ENCODE measurements around the gene NKX2-1.
"Not testable (repeated sequence)": the region's sequence is repeated elsewhere in the genome, so short reads cannot be mapped to it uniquely, and the experiment has no call there.

Gene NKX2-1

GRCh38 chr14:36502558-36503508, 17.2 kb downstream of the NKX2-1 start:
- no peaks in the 10 kb centered on the region for H3K9me3 ChIP-seq (ENCODE audit: control insufficient read depth in 1 of 2, low read length in 2 of 2)
- H3K27ac ChIP-seq (ENCODE audit: low read length), result no peak overlapping the region
- H3K4me1 ChIP-seq (ENCODE audit: control insufficient read depth in 1 of 2, insufficient read depth in 2 of 2, low read length in 2 of 2), result no peaks in the 10 kb centered on the region
- no peaks in the 10 kb centered on the region for H3K36me3 ChIP-seq (ENCODE audit: control insufficient read depth in 1 of 2, insufficient read depth in 2 of 2, low read length in 2 of 2)
- no peak overlapping the region for H3K4me3 ChIP-seq (ENCODE audit: low read depth in 1 of 2, low read length in 2 of 2)
- peaks cover 60% of the 10 kb centered on the region for H3K27me3 ChIP-seq (ENCODE audit: low read depth, low read length)

GRCh38 chr14:36498938-36499337, 21.1 kb downstream of the NKX2-1 start:
- Histone ChIP-seq H3K9me3 (ENCODE audit: control insufficient read depth in 1 of 2, low read length in 2 of 2) (no peaks in the 10 kb centered on the region), H3K27me3 (ENCODE audit: low read depth, low read length) (peaks cover 27% of the 10 kb centered on the region)

GRCh38 chr14:36496346-36496745, 23.7 kb downstream of the NKX2-1 start:
- H3K36me3 ChIP-seq (ENCODE audit: control insufficient read depth in 1 of 2, insufficient read depth in 2 of 2, low read length in 2 of 2), result no peaks in the 10 kb centered on the region
- no peak overlapping the region for H3K27ac ChIP-seq (ENCODE audit: low read length)
- peaks cover 13% of the 10 kb centered on the region for H3K27me3 ChIP-seq (ENCODE audit: low read depth, low read length)
- no peaks in the 10 kb centered on the region for H3K9me3 ChIP-seq (ENCODE audit: control insufficient read depth in 1 of 2, low read length in 2 of 2)
- no peaks in the 10 kb centered on the region for H3K4me1 ChIP-seq (ENCODE audit: control insufficient read depth in 1 of 2, insufficient read depth in 2 of 2, low read length in 2 of 2)
- H3K4me3 ChIP-seq (ENCODE audit: low read depth in 1 of 2, low read length in 2 of 2), result no peak overlapping the region

More at GRCh38 chr14:36498938-36499337, 21.1 kb downstream of the NKX2-1 start:
- H3K27ac ChIP-seq (ENCODE audit: low read length), result no peak overlapping the region
- H3K4me1 ChIP-seq (ENCODE audit: control insufficient read depth in 1 of 2, insufficient read depth in 2 of 2, low read length in 2 of 2), result no peaks in the 10 kb centered on the region
- no peak overlapping the region for H3K4me3 ChIP-seq (ENCODE audit: low read depth in 1 of 2, low read length in 2 of 2)
- no peaks in the 10 kb centered on the region for H3K36me3 ChIP-seq (ENCODE audit: control insufficient read depth in 1 of 2, insufficient read depth in 2 of 2, low read length in 2 of 2)

GRCh38 chr14:36495666-36496065, 24.4 kb downstream of the NKX2-1 start:
- Histone ChIP-seq H3K4me1 (ENCODE audit: control insufficient read depth in 1 of 2, insufficient read depth in 2 of 2, low read length in 2 of 2) (no peaks in the 10 kb centered on the region), H3K36me3 (ENCODE audit: control insufficient read depth in 1 of 2, insufficient read depth in 2 of 2, low read length in 2 of 2) (no peaks in the 10 kb centered on the region), H3K27me3 (ENCODE audit: low read depth, low read length) (peaks cover 11% of the 10 kb centered on the region), H3K9me3 (ENCODE audit: control insufficient read depth in 1 of 2, low read length in 2 of 2) (no peaks in the 10 kb centered on the region), H3K27ac (ENCODE audit: low read length) (no peak overlapping the region), H3K4me3 (ENCODE audit: low read depth in 1 of 2, low read length in 2 of 2) (no peak overlapping the region)

- Histone ChIP-seq H3K27me3 (ENCODE audit: low read depth, low read length) (peaks cover 3% of the 10 kb centered on the region), H3K36me3 (ENCODE audit: control insufficient read depth in 1 of 2, insufficient read depth in 2 of 2, low read length in 2 of 2) (no peaks in the 10 kb centered on the region), H3K9me3 (ENCODE audit: control insufficient read depth in 1 of 2, low read length in 2 of 2) (no peaks in the 10 kb centered on the region), H3K4me1 (ENCODE audit: control insufficient read depth in 1 of 2, insufficient read depth in 2 of 2, low read length in 2 of 2) (no peaks in the 10 kb centered on the region), H3K27ac (ENCODE audit: low read length) (no peak overlapping the region), H3K4me3 (ENCODE audit: low read depth in 1 of 2, low read length in 2 of 2) (no peak overlapping the region)
Measured at GRCh38 chr14:36493761-36494160, 26.3 kb downstream of the NKX2-1 start.

GRCh38 chr14:36485773-36486172, 34.3 kb downstream of the NKX2-1 start:
- H3K9me3 ChIP-seq (ENCODE audit: control insufficient read depth in 1 of 2, low read length in 2 of 2), result no peaks in the 10 kb centered on the region
- no peak overlapping the region for H3K4me3 ChIP-seq (ENCODE audit: low read depth in 1 of 2, low read length in 2 of 2)
- no peak overlapping the region for H3K27ac ChIP-seq (ENCODE audit: low read length)
- H3K27me3 ChIP-seq (ENCODE audit: low read depth, low read length), result no peaks in the 10 kb centered on the region
- H3K4me1 ChIP-seq (ENCODE audit: control insufficient read depth in 1 of 2, insufficient read depth in 2 of 2, low read length in 2 of 2), result no peaks in the 10 kb centered on the region
- no peaks in the 10 kb centered on the region for H3K36me3 ChIP-seq (ENCODE audit: control insufficient read depth in 1 of 2, insufficient read depth in 2 of 2, low read length in 2 of 2)

GRCh38 chr14:36479344-36479743, 40.7 kb downstream of the NKX2-1 start:
- H3K27ac ChIP-seq (ENCODE audit: low read length), result no peak overlapping the region
- no peaks in the 10 kb centered on the region for H3K36me3 ChIP-seq (ENCODE audit: control insufficient read depth in 1 of 2, insufficient read depth in 2 of 2, low read length in 2 of 2)
- no peak overlapping the region for H3K4me3 ChIP-seq (ENCODE audit: low read depth in 1 of 2, low read length in 2 of 2)
- H3K9me3 ChIP-seq (ENCODE audit: control insufficient read depth in 1 of 2, low read length in 2 of 2), result no peaks in the 10 kb centered on the region
- no peaks in the 10 kb centered on the region for H3K27me3 ChIP-seq (ENCODE audit: low read depth, low read length)
- H3K4me1 ChIP-seq (ENCODE audit: control insufficient read depth in 1 of 2, insufficient read depth in 2 of 2, low read length in 2 of 2), result no peaks in the 10 kb centered on the region

GRCh38 chr14:36478782-36479181, 41.2 kb downstream of the NKX2-1 start:
- H3K9me3 ChIP-seq (ENCODE audit: control insufficient read depth in 1 of 2, low read length in 2 of 2), result no peaks in the 10 kb centered on the region
- no peak overlapping the region for H3K4me3 ChIP-seq (ENCODE audit: low read depth in 1 of 2, low read length in 2 of 2)
- H3K27me3 ChIP-seq (ENCODE audit: low read depth, low read length), result no peaks in the 10 kb centered on the region
- no peak overlapping the region for H3K27ac ChIP-seq (ENCODE audit: low read length)
- no peaks in the 10 kb centered on the region for H3K4me1 ChIP-seq (ENCODE audit: control insufficient read depth in 1 of 2, insufficient read depth in 2 of 2, low read length in 2 of 2)
- H3K36me3 ChIP-seq (ENCODE audit: control insufficient read depth in 1 of 2, insufficient read depth in 2 of 2, low read length in 2 of 2), result no peaks in the 10 kb centered on the region

GRCh38 chr14:36477266-36477665, 42.8 kb downstream of the NKX2-1 start:
- H3K27ac ChIP-seq (ENCODE audit: low read length), result no peak overlapping the region
- no peaks in the 10 kb centered on the region for H3K4me1 ChIP-seq (ENCODE audit: control insufficient read depth in 1 of 2, insufficient read depth in 2 of 2, low read length in 2 of 2)
- H3K36me3 ChIP-seq (ENCODE audit: control insufficient read depth in 1 of 2, insufficient read depth in 2 of 2, low read length in 2 of 2), result no peaks in the 10 kb centered on the region
- no peak overlapping the region for H3K4me3 ChIP-seq (ENCODE audit: low read depth in 1 of 2, low read length in 2 of 2)
- H3K27me3 ChIP-seq (ENCODE audit: low read depth, low read length), result no peaks in the 10 kb centered on the region
- peaks cover 0 to 1% of the 10 kb centered on the region in 2 donors for H3K9me3 ChIP-seq (ENCODE audit: control insufficient read depth in 1 of 2, low read length in 2 of 2)

- H3K27ac ChIP-seq (ENCODE audit: low read length); H3K4me1 ChIP-seq (ENCODE audit: control insufficient read depth in 1 of 2, insufficient read depth in 2 of 2, low read length in 2 of 2); H3K27me3 ChIP-seq (ENCODE audit: low read depth, low read length); H3K36me3 ChIP-seq (ENCODE audit: control insufficient read depth in 1 of 2, insufficient read depth in 2 of 2, low read length in 2 of 2); H3K9me3 ChIP-seq (ENCODE audit: control insufficient read depth in 1 of 2, low read length in 2 of 2); H3K4me3 ChIP-seq (ENCODE audit: low read depth in 1 of 2, low read length in 2 of 2): not testable (repeated sequence)
Measured at GRCh38 chr14:36476061-36476460, 44.0 kb downstream of the NKX2-1 start.

GRCh38 chr14:36474593-36474992, 45.4 kb downstream of the NKX2-1 start:
- H3K36me3 ChIP-seq (ENCODE audit: control insufficient read depth in 1 of 2, insufficient read depth in 2 of 2, low read length in 2 of 2), result no peaks in the 10 kb centered on the region
- no peak overlapping the region for H3K4me3 ChIP-seq (ENCODE audit: low read depth in 1 of 2, low read length in 2 of 2)
- no peaks in the 10 kb centered on the region for H3K27me3 ChIP-seq (ENCODE audit: low read depth, low read length)
- no peaks in the 10 kb centered on the region for H3K4me1 ChIP-seq (ENCODE audit: control insufficient read depth in 1 of 2, insufficient read depth in 2 of 2, low read length in 2 of 2)
- H3K27ac ChIP-seq (ENCODE audit: low read length), result no peak overlapping the region
- peaks cover 0 to 4% of the 10 kb centered on the region in 2 donors for H3K9me3 ChIP-seq (ENCODE audit: control insufficient read depth in 1 of 2, low read length in 2 of 2)

GRCh38 chr14:36471431-36471830, 48.6 kb downstream of the NKX2-1 start:
- Histone ChIP-seq H3K36me3 (ENCODE audit: control insufficient read depth in 1 of 2, insufficient read depth in 2 of 2, low read length in 2 of 2) (no peaks in the 10 kb centered on the region), H3K27me3 (ENCODE audit: low read depth, low read length) (no peaks in the 10 kb centered on the region), H3K4me1 (ENCODE audit: control insufficient read depth in 1 of 2, insufficient read depth in 2 of 2, low read length in 2 of 2) (no peaks in the 10 kb centered on the region), H3K4me3 (ENCODE audit: low read depth in 1 of 2, low read length in 2 of 2) (no peak overlapping the region), H3K27ac (ENCODE audit: low read length) (no peak overlapping the region), H3K9me3 (ENCODE audit: control insufficient read depth in 1 of 2, low read length in 2 of 2) (peaks cover 0 to 4% of the 10 kb centered on the region in 2 donors)
